Mesenchymal stem cell (in vitro differentiated cells and primary cell): ENCODE measurements around the gene ASH1L.

Experiments used
- DNase-seq: peaks from one replicate; pipeline ENCODE4 v3.0.0-alpha.2; 2013
- H2AFZ ChIP-seq: one replicate; pipeline ENCODE4 v1.6.1; 2013; ENCODE audit warnings: low read depth, mild to moderate bottlenecking, control low read depth, inconsistent platforms, low read length, moderate library complexity
- H2AK5ac ChIP-seq: 2 replicates; pipeline ENCODE4 v1.6.1; 2013; ENCODE audit warnings: low read length, moderate library complexity, mild to moderate bottlenecking, inconsistent platforms; ENCODE audit not compliant: severe bottlenecking
- H2BK120ac ChIP-seq: one replicate; pipeline ENCODE4 v1.6.1; 2013; ENCODE audit warnings: low read depth, mild to moderate bottlenecking, inconsistent platforms, low read length, moderate library complexity
- H2BK12ac ChIP-seq, 2 experiments: one replicate each; pipeline ENCODE4 v1.6.1; 2013; ENCODE audit warnings: inconsistent platforms in 2 of 2, low read length in 2 of 2, mild to moderate bottlenecking in 2 of 2, moderate library complexity in 2 of 2, control low read depth in 1 of 2
- H2BK15ac ChIP-seq: one replicate; pipeline ENCODE4 v1.6.1; 2013; ENCODE audit warnings: mild to moderate bottlenecking, low read depth, inconsistent platforms; ENCODE audit not compliant: poor library complexity, severe bottlenecking
- H2BK5ac ChIP-seq: 2 replicates; pipeline ENCODE4 v1.6.1; 2013; ENCODE audit warnings: low read depth, mild to moderate bottlenecking, low read length, control low read depth, inconsistent platforms; ENCODE audit not compliant: poor library complexity, severe bottlenecking
- H3K14ac ChIP-seq, 2 experiments: one replicate each; pipeline ENCODE4 v1.6.1; 2013; ENCODE audit warnings: inconsistent platforms in 2 of 2, low read length in 2 of 2, control low read depth in 1 of 2, mild to moderate bottlenecking in 1 of 2, moderate library complexity in 1 of 2
- H3K18ac ChIP-seq, 2 experiments: one replicate each; pipeline ENCODE4 v1.6.1; 2013; ENCODE audit warnings: inconsistent platforms in 2 of 2, low read length in 2 of 2, control low read depth in 1 of 2, low read depth in 1 of 2, mild to moderate bottlenecking in 1 of 2
- H3K23ac ChIP-seq, 2 experiments: one replicate each; pipeline ENCODE4 v1.6.1; 2013; ENCODE audit warnings: inconsistent platforms in 2 of 2, low read length in 2 of 2, mild to moderate bottlenecking in 2 of 2, moderate library complexity in 2 of 2, control low read depth in 1 of 2
- H3K27ac ChIP-seq: 2 replicates; pipeline ENCODE4 v1.5.1; 2013; ENCODE audit warnings: mild to moderate bottlenecking, moderate library complexity, low read length, control low read depth, inconsistent platforms; ENCODE audit not compliant: poor library complexity, severe bottlenecking
- H3K27me3 ChIP-seq, 2 experiments: 2 replicates each; pipeline versions ENCODE4 v1.6.1 to v1.7.0; 2013; ENCODE audit warnings: low read length in 2 of 2, mild to moderate bottlenecking in 2 of 2, moderate library complexity in 2 of 2, control low read depth in 1 of 2, inconsistent platforms in 1 of 2; ENCODE audit not compliant: control insufficient read depth in 1 of 2, insufficient read depth in 1 of 2
- H3K36me3 ChIP-seq, 2 experiments: 2 replicates each; pipeline versions ENCODE4 v1.6.1 to v1.7.0; 2013; ENCODE audit warnings: low read length in 2 of 2, control low read depth in 1 of 2, inconsistent platforms in 1 of 2, low read depth in 1 of 2, mild to moderate bottlenecking in 1 of 2; ENCODE audit not compliant: insufficient read depth in 2 of 2, control insufficient read depth in 1 of 2
- H3K4ac ChIP-seq, 2 experiments: one replicate each; pipeline ENCODE4 v1.6.1; 2013; ENCODE audit warnings: inconsistent platforms in 2 of 2, low read length in 2 of 2, mild to moderate bottlenecking in 2 of 2, moderate library complexity in 2 of 2, control low read depth in 1 of 2, low read depth in 1 of 2
- H3K4me1 ChIP-seq: 2 replicates; pipeline ENCODE4 v1.6.1; 2013; ENCODE audit warnings: low read depth, low read length, control low read depth; ENCODE audit not compliant: control insufficient read depth, insufficient read depth
- H3K4me2 ChIP-seq: 2 replicates; pipeline ENCODE4 v1.6.1; 2013; ENCODE audit warnings: low read length, mild to moderate bottlenecking, inconsistent platforms; ENCODE audit not compliant: poor library complexity, severe bottlenecking
- H3K4me3 ChIP-seq, 2 experiments: 2 replicates each; pipeline versions ENCODE4 v1.5.1 to v1.7.0; 2013; ENCODE audit warnings: low read length in 2 of 2, mild to moderate bottlenecking in 2 of 2, control low read depth in 1 of 2, low read depth in 1 of 2; ENCODE audit not compliant: insufficient read depth in 1 of 2
- H3K79me1 ChIP-seq: replicated peaks from 2 replicates; pipeline ENCODE4 v1.6.1; 2013; ENCODE audit warnings: mild to moderate bottlenecking, control low read depth, low read length, inconsistent platforms; ENCODE audit not compliant: poor library complexity, severe bottlenecking
- H3K9ac ChIP-seq: 2 replicates; pipeline ENCODE4 v1.7.0; 2013; ENCODE audit warnings: mild to moderate bottlenecking, low read length, moderate library complexity
- H3K9me3 ChIP-seq: 2 replicates; pipeline ENCODE4 v1.7.0; 2013; ENCODE audit warnings: mild to moderate bottlenecking, low read length; ENCODE audit not compliant: control insufficient read depth
- H4K8ac ChIP-seq: one replicate; pipeline ENCODE4 v1.6.1; 2013; ENCODE audit warnings: inconsistent platforms, mild to moderate bottlenecking, low read length, moderate library complexity
- H4K91ac ChIP-seq: one replicate; pipeline ENCODE4 v1.6.1; 2013; ENCODE audit warnings: mild to moderate bottlenecking, low read length, inconsistent platforms
- WGBS: methylation state at CpG from one replicate; pipeline ENCODE4 v1.1.7; 2013; ENCODE audit warnings: mixed read lengths; 5-methylcytosine and 5-hydroxymethylcytosine counted together

ASH1L gene

DNA sequence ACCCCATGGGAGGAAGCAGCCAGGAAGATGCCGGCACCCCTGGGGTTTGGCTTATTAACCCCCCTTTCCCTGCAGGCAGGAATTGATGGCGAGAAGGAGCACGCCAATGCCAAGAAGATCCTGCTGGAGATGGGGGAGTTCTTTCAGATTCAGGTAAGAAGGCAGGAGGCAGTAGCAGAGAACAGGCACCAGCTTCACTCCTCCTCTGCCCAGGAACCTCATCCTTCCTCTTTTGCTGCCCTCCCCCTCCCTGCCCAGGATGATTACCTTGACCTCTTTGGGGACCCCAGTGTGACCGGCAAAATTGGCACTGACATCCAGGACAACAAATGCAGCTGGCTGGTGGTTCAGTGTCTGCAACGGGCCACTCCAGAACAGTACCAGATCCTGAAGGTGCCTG lies 243.1 kb downstream of the ASH1L start:
- Histone ChIP-seq H3K79me1 (peaks cover 27% of the 10 kb centered on the region), H2AFZ (no peak overlapping the region), H3K36me3 (peaks cover 42 to 43% of the 10 kb centered on the region in 2 experiments), H3K9ac (peak overlapping the region; percentile 94), H3K27me3 (no peaks in the 10 kb centered on the region), H3K27ac (no peak overlapping the region), H4K8ac (no peak overlapping the region), H3K4ac (no peak overlapping the region), H3K23ac (peak overlapping the region in 1 of 2 experiments; percentile 2), H3K18ac (no peak overlapping the region), H3K4me1 (peaks cover 20% of the 10 kb centered on the region), H3K14ac (no peak overlapping the region), H2AK5ac (no peak overlapping the region), H3K4me3 (no peak overlapping the region), H2BK120ac (no peak overlapping the region), H2BK12ac (no peak overlapping the region), H2BK5ac (no peak overlapping the region), H3K9me3 (no peaks in the 10 kb centered on the region), H3K4me2 (no peak overlapping the region), H4K91ac (no peak overlapping the region), H2BK15ac (no peak overlapping the region)
- 95% methylated on average over 5 of the region's 5 CpGs for WGBS
- DNase-seq = no peak

DNA sequence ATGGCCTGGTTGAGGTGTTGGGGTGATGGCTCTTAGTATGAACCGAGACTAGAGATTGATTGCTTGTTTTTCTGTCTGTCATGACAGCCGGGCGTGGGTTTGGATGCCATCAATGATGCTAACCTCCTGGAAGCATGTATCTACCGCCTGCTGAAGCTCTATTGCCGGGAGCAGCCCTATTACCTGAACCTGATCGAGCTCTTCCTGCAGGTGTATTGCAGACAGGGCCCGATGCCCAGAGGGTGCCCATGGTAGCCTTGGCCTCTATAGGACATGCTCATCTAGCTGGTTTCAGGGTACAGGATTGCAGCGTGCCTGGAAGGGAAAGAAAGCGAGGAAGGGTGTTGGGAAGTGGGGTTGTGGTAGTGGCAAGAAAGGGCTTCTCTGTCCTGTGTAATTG lies 244.5 kb downstream of the ASH1L start:
- no peak overlapping the region for H3K4me3 ChIP-seq
- H3K27me3 ChIP-seq = no peaks in the 10 kb centered on the region
- no peak overlapping the region for H4K91ac ChIP-seq
- peaks cover 53 to 56% of the 10 kb centered on the region in 2 experiments for H3K36me3 ChIP-seq
- H2BK120ac ChIP-seq = no peak overlapping the region
- H3K79me1 ChIP-seq = peaks cover 30% of the 10 kb centered on the region
- H3K9me3 ChIP-seq = no peaks in the 10 kb centered on the region
- no peak overlapping the region for H3K4ac ChIP-seq
- H3K14ac ChIP-seq = no peak overlapping the region
- H4K8ac ChIP-seq = peak overlapping the region; percentile 53
- H2AK5ac ChIP-seq = no peak overlapping the region
- peaks cover 21% of the 10 kb centered on the region for H3K4me1 ChIP-seq
- H2BK15ac ChIP-seq = no peak overlapping the region
- H3K4me2 ChIP-seq = no peak overlapping the region
- H3K23ac ChIP-seq = no peak overlapping the region
- no peak overlapping the region for H2AFZ ChIP-seq
- DNase-seq = no peak
- no peak overlapping the region for H2BK5ac ChIP-seq
- no peak overlapping the region for H3K9ac ChIP-seq
- no peak overlapping the region for H2BK12ac ChIP-seq
- no peak overlapping the region for H3K18ac ChIP-seq
- whole genome bisulfite sequencing = 98% methylated on average over 9 of the region's 9 CpGs
- no peak overlapping the region for H3K27ac ChIP-seq

GRCh38 chr1:155316922-155317321 lies 245.7 kb downstream of the ASH1L start:
- H2BK120ac ChIP-seq = no peak overlapping the region
- H3K4me1 ChIP-seq = peaks cover 18% of the 10 kb centered on the region
- H3K18ac ChIP-seq = no peak overlapping the region
- H2BK12ac ChIP-seq = no peak overlapping the region
- peaks cover 35% of the 10 kb centered on the region for H3K79me1 ChIP-seq
- no peak overlapping the region for H3K9ac ChIP-seq
- H3K27me3 ChIP-seq = no peaks in the 10 kb centered on the region
- no peak overlapping the region for H2BK15ac ChIP-seq
- H3K14ac ChIP-seq = no peak overlapping the region
- H3K36me3 ChIP-seq = peaks cover 59 to 66% of the 10 kb centered on the region in 2 experiments
- no peak overlapping the region for H3K4me2 ChIP-seq
- H4K8ac ChIP-seq = no peak overlapping the region
- no peak overlapping the region for H2AFZ ChIP-seq
- 95% methylated on average over 2 of the region's 3 CpGs for WGBS
- H2BK5ac ChIP-seq = no peak overlapping the region
- no peak overlapping the region for H3K4ac ChIP-seq
- no peak overlapping the region for H3K23ac ChIP-seq
- no peak for DNase-seq
- no peak overlapping the region for H2AK5ac ChIP-seq
- no peaks in the 10 kb centered on the region for H3K9me3 ChIP-seq
- no peak overlapping the region for H3K4me3 ChIP-seq
- H4K91ac ChIP-seq = no peak overlapping the region
- no peak overlapping the region for H3K27ac ChIP-seq

DNA sequence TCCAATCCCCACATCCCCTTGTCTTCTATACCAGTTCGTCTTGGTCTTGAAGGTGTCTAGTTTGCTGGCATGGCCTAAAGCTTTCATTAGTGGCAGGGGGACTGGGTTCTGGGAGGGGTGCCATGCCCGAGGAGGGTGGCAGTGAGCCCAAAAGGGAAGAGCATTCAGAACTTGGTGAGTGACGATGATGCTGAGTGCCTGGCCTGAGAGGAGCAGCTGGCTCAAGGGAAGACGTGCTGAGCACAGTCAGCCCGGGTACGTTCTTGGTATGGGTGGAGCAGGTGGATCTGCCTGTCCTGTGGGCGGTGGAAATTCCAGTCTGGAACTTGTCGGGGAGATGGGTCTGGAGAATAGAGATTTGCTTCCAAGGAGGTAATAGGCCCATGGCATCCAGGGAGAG lies 249.3 kb downstream of the ASH1L start:
- Histone ChIP-seq H3K23ac (no peak overlapping the region), H2BK120ac (no peak overlapping the region), H3K36me3 (peaks cover 31 to 68% of the 10 kb centered on the region in 2 experiments), H3K9ac (no peak overlapping the region), H4K8ac (no peak overlapping the region), H3K4me3 (no peak overlapping the region), H3K79me1 (peaks cover 17% of the 10 kb centered on the region), H3K27me3 (no peaks in the 10 kb centered on the region), H3K27ac (no peak overlapping the region), H2BK15ac (no peak overlapping the region), H2AFZ (no peak overlapping the region), H3K18ac (no peak overlapping the region), H2BK12ac (no peak overlapping the region), H3K14ac (no peak overlapping the region), H3K4me1 (peaks cover 9% of the 10 kb centered on the region), H2BK5ac (no peak overlapping the region), H3K9me3 (no peaks in the 10 kb centered on the region), H2AK5ac (no peak overlapping the region), H3K4ac (no peak overlapping the region), H4K91ac (no peak overlapping the region), H3K4me2 (no peak overlapping the region)
- 97% methylated on average over 8 of the region's 8 CpGs for WGBS
- no peak for DNase-seq
